ENCODE results near the gene TTLL7.
"Not testable (repeated sequence)": the region's sequence is repeated elsewhere in the genome, so short reads cannot be mapped to it uniquely, and the experiment has no call there.

Gene TTLL7

DNA sequence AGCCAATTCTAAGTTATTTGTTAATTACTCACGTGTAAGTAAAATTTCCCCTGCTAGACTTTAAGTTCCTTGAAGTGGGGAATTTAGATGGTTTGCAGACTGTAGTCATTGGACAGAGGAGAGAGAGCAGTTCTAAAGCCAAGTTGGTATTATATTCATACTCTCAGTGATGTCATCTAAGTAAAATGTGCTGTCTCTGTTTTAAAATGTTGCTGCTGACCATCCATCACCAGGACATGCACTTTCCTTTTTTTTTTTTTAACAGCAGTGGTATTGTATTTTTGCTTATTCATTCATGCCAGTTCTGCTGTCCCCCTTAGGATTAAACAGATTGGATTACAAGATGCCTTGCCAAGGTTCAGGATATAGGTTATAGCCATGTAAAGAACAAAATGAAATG is 2.3 kb downstream of the TTLL7 start:
- DNase-seq (ENCODE audit: low spot score) = no peak

DNA sequence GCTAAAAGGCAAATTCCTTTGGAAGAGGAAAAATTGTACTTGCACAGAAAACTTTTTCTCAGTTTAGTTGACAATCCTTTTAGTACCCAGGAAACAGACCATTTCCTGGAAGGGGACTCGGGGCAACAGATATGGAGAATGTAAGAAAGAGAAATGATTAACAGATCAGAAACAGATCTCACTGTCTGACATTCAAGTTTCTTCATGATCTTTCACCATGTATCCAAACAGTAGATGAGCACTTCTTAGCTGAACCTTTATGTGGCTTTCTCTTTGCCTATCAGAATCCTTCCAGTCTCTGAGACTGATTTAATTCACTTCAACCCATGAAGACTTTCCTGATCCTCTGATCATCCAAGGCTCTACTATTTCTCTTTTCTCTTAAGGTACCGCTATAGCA is 2.7 kb downstream of the TTLL7 start:
- no peak for DNase-seq (ENCODE audit: low spot score)

DNA sequence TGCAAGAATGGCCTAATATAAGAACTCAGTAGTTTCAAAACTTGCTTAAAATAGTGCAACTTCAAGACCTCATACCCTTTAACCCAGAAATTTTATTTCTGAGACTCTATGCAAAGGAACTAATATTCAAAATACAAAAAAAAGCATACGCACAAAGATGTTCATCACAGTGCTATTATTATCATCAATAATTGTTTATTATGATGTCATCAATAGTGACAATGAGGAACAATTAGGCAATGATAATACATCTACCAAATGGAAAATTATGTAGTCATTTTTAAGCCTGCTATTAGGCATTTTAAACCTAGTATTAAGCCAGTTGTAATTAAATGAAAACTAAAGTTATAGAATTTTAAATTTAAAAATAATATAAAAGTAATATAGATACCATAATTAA is 3.3 kb downstream of the TTLL7 start:
- DNase-seq (ENCODE audit: low spot score) = no peak

DNA sequence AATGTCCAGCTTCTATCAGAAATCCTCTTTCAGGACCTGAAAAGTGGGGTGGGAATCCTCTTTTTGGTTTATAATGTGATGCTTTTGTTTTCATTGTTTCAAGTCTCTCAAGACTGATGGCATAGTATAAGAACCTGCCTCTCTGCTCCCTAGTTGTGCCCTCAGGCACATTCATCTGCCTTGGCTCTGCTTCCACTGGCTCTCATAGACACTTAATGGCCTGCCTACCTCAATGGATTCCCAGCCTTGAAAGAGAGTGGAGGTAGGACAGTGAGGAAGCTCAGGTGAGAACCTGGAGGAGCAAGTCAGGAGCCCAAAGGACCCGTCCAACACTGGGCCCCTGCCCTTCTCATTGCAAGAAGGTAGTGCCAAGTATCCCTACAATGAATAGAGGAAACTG is 4.8 kb downstream of the TTLL7 start:
- DNase-seq (ENCODE audit: low spot score) = no peak

DNA sequence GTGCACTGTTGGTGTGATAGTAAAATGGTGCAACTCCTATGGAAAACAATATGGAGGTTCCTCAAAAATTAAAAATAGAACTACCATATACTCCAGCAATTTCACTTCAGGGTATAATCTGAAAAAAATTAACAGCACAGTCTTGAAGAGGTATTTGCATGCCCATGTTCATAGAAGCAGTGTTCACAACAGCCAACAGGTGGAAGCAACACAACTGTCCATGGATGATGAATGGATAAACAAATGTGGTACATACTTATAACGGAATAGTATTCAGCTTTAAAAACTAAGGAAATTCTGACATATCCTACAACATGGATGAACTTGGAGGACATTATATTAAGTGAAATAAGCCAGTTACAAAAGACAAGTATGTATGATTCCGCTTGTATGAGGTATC is 8.2 kb downstream of the TTLL7 start:
- no peak for DNase-seq (ENCODE audit: low spot score)

DNA sequence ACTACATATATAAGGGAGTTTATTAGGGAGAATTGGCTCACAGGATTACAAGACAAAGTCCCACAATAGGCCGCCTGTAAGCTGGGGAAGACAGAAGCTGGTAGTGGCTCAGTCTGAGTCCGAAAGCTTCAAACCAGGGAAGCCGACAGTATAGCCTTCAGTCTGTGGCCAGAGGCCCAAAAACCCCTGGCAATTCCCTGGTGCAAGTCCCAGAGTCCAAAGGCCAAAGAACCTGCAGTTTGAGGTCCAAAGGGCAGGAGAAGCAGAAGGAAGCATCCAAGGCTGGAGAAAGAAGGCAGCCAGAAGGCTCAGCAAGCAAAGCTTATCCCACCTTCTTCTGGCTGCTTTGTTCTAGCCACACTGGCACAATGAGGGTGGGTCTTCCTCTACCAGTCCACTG is 13.9 kb downstream of the TTLL7 start:
- DNase-seq (ENCODE audit: low spot score) = no peak

DNA sequence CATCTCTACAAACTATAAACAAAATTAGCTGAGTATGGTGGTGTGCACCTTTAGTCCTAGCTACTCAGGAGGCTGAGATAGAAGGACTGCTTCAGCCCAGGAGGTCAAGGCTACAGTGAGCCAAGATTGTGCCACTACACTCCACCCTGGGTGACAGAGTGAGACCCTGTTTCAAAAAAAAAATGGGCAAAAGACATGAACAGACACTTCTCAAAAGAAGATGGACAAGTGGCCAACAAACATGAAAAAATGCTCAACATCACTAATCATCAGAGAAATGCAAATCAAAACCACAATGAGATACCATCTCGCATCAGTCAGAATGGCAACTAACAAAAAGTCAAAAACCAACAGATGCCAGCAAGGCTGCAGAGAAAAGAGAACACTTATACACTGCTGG is 15.0 kb downstream of the TTLL7 start:
- not testable (repeated sequence) for DNase-seq (ENCODE audit: low spot score)

DNA sequence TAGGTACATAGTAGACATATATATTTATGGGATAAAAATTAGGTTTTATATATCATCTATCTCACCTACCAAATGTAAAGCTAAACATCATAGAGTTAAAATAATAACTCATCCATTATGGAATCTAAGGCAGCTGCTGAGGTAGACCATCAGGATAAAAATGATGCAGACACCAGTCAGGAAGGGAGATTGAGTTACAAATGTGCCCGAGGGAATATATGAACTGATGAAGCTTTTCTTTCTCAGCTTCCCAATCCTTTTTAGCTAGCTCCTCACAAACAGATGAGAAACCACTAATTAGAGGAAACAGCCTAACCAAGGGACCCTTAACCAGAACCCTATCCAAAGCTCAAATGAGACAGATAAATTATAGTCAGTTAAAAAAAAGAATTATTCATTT is 20.9 kb downstream of the TTLL7 start:
- no peak for DNase-seq (ENCODE audit: low spot score)

DNA sequence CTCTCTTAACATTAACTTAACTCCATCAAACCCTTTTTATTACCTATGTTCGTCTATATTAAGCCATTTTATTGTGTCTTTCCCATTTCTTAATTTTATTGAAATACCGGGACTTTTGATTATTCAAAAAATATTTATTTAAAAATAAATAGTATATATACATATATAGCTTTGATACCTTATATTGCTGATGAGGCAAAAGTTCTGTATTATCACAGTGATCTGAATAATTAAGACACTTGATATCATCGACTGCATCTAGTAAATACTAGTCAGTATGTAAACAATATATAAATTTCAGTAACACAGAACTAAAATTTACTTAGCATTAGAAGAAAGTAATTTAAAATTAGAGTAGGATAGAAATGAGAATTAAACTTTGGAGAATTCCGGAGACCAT is 22.0 kb downstream of the TTLL7 start:
- no peak for DNase-seq (ENCODE audit: low spot score)

DNA sequence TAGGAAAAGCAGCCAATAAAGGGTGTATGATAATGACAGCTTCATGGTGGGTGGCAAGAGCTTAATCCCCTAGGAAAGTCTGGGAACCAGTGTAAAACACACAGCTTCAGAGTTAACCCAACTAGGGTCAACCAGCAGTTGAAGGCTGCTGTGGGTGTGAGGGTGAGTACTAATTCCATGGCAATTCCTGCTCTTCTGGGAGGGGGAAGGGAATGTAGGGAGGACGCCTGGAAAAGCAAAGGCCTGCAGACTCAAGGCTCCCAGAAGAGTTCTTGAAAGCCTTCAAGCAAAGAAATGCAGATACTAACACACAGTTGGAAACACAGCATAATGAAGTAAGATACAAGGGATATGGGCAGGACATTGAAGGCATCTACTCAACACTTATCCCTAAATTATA is 28.1 kb downstream of the TTLL7 start:
- no peak for DNase-seq (ENCODE audit: low spot score)

DNA sequence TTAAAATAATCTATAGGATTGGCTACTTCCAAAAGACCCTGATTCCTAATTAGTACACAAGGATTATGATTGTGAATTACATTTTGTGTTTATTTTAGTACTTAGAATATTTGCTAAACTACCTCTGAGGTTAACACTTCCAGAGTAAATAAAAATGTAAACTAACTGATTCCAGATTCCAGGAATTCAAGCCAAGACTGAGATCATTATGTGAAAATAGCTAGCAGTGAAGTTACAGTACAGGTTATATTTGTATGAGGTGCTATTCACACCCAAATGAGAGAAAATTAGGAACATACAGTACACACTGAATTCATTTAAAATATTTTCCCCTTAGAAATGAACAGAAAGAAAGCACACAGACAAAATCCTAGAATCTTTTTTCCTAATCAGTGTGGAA is 28.8 kb downstream of the TTLL7 start:
- no peak for DNase-seq (ENCODE audit: low spot score)

DNA sequence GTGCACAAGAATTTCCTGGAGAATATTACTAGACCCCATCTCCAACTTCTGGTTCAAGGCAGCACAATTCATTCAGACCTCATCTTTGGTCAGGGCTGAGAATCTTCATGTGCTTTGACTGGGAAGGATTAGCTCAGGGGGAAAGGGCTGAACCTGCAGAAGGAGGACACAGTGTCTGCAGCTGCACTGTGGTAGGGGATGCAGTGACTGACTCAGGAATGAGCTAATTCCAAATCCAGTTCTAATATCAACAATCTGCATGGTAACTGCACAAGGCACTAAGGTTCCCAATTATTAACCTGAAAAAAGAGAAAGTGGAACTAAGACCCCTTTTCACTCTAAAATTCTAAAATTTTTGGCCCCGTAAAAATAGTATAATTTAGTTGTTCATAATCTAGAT is 31.6 kb downstream of the TTLL7 start:
- no peak for DNase-seq (ENCODE audit: low spot score)

DNA sequence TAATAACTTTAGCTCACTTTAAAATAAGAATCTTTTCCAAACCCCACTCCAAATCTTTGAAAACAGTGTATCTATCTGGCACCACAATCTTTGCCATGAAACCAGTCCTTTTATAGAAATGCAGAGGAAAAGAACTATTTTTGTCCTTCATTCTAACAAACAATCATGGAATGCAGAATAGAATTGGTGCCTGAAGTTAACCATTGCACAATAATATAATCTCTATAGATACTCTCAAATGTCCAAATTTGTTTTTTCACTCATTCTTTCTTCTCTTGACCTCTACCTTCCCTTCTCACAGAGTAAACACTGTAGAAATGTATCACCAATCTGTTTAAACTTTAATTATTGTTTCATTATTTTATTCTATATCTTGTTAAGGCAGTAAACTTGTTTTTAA is 34.8 kb downstream of the TTLL7 start:
- no peak for DNase-seq (ENCODE audit: low spot score)

DNA sequence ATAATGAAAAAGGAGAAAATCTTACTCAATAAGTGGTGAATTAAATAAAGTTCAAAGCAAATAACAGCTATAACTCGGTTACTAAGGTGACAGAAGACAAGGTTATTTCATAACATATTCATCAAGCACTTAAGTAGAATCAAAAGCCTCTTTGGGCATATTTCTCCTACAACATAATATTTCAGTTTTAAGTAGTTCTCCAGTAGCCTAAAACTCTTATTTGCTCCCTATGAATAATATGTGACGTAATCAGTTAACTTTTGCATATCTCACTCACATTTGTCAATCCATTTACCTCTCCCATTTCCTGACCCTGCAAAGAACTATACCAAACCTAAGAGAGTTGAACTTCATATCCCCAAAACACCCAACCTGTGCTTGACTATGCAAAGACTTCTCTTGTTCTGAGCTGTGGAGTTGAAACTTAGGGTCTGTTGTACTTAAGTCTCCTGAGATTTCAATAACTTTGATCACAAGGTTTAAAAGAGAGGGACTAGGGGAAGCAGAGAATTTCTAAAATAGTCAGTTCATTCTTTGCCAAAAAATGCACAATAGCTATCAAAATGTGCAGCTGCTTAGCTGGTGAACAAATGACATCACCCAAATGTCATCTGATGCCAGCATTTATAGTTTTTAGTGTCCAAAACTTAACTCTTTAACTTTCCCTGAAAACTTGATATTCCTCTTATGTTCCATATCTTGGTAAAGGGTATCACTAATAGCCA is 37.2 kb downstream of the TTLL7 start:
- DNase-seq (ENCODE audit: low spot score) = peak; percentile 34

DNA sequence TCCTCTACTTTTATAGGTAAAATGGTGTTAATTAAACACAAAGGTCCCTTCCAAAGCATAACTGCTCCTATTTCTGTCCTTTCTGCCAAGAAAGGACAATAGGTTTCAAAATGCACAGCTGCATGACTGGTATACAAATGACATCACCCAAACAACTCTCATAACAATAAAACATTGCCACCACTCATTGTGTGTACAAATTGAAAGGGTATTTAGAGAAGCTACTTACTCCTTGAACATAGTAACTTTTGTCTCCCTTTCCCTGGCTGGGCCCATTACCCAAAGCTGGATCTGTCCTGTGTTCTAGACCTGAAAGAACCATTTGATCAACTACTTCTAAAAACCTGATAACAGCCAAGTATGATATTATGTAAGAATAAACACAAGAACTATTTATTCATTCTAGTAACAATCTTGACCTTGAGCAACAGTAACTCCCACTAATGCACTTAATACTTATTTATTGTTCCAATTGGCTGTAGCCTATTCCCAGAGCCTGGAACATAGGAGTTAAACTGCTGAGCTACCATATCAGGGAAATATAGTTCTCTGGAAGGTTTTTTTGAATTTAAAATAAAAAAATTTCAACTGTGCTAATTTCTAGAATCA is 38.2 kb downstream of the TTLL7 start:
- peak; percentile 79 for DNase-seq (ENCODE audit: low spot score)

DNA sequence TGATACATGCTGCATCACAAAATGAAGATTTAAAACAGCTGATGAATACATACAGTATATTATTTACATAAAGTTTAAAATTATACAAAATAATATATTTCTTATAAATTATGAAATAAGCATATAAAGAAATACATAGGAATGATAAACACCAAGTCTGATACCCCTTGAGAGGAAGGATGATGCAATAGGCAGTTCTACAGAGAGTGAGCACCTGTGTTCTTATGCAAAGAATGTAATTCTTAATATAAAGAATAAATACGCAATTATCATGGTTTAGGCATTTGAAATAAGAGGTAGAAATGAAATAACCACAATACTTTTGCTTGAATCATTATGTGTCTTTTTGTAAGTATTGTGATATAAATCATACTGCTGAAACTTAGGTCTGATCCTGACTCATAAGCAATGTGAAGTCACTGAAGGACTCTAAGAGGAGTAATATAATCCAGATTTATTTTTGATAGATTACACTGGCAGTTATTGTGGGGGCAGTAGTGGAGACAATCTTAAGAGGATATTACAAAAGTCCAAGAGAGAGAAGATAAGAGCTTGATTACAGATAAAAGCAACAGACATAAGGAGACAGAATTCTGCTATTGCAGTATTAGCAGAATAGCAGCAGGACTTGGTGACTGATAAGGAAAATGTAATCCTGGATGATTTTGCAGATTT is 39.0 kb downstream of the TTLL7 start:
- DNase-seq (ENCODE audit: low spot score) = no peak

DNA sequence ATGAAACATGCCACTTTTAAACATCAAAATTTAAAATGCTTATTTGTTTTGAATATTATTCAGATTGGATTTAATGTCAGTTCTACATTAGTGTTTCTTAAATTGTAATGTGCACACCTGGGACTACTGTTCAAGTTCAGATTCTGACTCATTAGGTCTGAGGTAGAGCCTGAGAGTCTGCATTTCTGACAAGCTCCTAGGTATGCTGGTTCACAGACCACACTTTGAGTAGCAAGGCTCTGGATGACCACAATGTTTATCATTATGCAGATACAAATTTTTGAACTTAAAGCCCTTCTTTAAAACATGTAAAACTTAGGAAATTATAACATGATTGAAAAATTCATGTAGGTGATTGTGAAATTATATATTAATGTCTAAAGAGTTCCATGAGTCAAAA is 40.2 kb downstream of the TTLL7 start:
- no peak for DNase-seq (ENCODE audit: low spot score)

DNA sequence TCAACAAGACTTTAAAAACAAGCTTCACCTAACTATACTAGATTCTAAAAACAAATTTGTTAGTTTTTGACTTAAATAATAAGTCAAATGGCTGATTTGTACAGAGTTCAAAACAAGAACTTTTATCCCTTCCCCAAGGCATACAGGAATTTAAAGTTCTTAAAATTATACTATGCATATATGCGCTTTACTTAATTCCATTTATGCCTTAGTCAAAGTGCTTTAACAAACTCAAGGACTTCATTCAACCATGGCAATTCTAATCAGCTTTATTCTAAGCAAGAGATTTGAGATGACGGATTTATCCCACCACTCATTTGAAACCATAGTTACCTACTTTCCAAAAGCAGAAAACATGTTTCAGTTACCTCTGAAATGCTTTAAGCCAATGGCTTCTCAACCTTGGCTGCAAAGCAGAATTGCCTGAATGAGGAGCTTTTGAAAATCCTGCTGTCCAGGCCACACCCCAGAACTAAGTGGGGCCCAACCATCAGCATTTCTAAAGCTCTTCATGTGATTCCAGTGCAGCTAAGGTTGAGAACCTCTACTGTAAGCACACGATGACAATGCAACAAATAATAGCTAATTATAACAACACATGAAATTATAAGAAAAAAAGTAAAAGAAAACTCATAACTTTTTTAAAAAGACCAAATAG is 44.6 kb downstream of the TTLL7 start:
- DNase-seq (ENCODE audit: low spot score) = no peak

DNA sequence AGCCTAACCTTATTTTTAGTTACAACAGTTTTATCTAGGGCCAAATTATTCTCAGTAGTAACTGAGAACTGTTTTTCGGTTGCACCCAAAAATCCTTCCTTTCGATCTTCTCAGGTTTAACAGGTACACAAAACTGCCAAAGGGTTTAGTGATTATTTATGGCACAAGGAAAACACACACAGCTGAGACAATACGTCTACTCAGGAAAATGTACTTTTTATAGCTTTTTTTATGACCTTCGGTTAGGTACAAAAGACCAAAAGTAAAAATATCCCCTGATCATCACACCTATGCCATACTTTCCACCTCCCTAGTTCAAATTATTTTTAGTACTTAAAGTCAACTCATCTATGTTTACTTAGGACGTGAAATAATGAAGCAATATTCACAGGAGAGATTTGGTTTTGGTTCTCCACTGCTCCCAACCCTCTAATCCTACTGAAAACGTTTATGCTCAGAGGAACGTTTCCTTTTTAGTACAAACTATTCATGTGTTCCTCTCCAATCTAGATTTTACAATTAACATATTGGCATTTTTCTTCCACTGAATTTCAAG is 48.7 kb downstream of the TTLL7 start:
- DNase-seq (ENCODE audit: low spot score) = no peak

DNA sequence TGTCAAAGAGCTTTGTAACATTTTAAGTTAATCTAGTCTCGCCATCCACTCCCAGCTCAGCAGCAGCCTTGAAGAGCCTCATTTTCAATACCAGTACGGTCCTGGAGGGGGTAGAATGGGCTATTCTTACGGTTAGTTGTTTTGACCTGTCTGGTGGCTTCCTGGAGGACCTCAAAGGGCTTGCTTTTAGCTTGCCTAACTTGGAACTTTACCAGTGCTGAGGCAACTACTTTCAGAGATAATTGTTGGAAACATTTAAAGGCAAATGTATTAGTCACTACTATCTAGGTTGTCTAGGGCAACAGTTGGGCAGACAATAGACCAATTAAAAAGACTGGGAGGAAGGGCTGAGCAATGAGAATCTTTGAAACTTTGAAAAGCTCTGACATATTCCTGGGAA is 56.0 kb downstream of the TTLL7 start:
- DNase-seq (ENCODE audit: low spot score) = no peak

DNA sequence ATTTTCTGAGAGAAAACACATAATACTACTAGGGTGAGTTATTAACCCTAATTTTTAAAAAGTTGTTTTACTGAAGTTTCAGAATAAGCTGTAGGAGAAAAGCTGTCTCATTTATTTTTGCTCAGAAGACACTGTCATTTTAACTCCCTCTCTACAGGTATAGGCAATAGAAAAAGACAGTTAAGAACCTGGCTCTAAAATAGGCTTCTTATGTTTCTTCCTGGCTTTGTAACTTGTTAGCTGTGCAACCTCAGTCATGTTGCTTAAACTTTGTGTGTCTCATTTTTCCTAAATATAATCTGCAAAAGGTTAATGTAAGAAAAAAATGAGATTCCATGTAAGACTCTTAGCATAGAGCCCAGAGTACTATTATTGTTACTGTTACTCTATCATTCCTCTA is 64.4 kb downstream of the TTLL7 start:
- DNase-seq (ENCODE audit: low spot score) = no peak

DNA sequence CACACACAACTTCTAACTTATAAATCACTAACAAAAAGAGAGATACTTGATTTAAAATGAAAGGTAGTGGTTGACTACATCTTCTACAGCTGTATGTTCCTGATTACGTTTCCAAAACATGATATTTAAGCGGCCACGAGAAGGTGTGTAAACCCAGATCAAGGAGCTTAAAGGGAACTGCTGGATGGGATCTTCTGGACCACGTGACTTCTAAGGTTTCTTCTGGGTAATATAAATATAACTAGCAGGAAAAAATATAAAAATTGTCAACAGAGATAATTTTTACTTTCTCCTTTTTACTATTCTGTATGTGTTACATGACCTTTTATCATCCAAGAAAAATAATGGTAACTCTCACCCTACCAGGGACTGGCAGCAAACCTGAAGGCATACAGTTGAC is 66.2 kb downstream of the TTLL7 start:
- no peak for DNase-seq (ENCODE audit: low spot score)

DNA sequence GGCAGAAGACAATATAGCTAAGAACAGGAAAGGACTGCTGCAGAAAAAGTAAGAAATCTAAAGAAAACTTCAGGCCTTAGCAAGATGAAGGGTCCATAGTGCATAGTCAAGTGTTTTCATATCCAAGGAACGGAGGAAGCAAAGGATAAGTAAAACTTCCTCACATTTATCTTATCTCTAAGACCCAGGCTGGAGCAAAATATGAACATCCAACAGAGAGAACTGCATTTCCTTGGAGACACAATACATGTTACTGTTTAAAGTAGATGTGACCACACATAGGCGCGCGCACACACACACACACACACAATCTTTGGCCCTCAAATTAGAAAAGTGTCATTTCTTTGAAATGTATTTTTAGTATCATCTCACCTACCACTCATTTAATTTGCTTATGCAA is 66.7 kb downstream of the TTLL7 start:
- DNase-seq (ENCODE audit: low spot score) = no peak

All from Ammon's horn (tissue), 1 donor.